CD14-positive monocyte (primary cell): ENCODE measurements around the gene TRAPPC2. TPM values are rescaled to one million over a fixed set of nuclear protein-coding genes. Genes with fewer than 3 reads are reported as not detected.

ENCODE experiments used
- DNase-seq, 3 donors: peaks; one replicate each; pipeline ENCODE4 v3.0.0-alpha.2; 2011 to 2022
- H2AFZ ChIP-seq: 2 replicates; pipeline ENCODE4 v1.6.0; 2012; ENCODE audit warnings: mild to moderate bottlenecking, low read depth, low read length, inconsistent platforms; ENCODE audit not compliant: insufficient read depth, poor library complexity, severe bottlenecking
- H3K27ac ChIP-seq, 2 donors: 1 replicate in 1 of 2; 2 replicates in 1 of 2; pipeline ENCODE4 v1.5.1; 2012 to 2013; ENCODE audit warnings: low read length in 2 of 2, control low read depth in 1 of 2, inconsistent platforms in 1 of 2, low read depth in 1 of 2, mild to moderate bottlenecking in 1 of 2
- H3K27me3 ChIP-seq, 2 donors: one replicate each; pipeline versions ENCODE4 v1.6.0 to v1.6.1; 2011 to 2013; ENCODE audit warnings: low read length in 2 of 2; ENCODE audit not compliant: control insufficient read depth in 2 of 2, insufficient read depth in 2 of 2
- H3K36me3 ChIP-seq, 2 donors: replicated peaks in 1 of 2; 1 replicate in 1 of 2; 2 replicates in 1 of 2; pipeline versions ENCODE4 v1.5.1 to v1.6.1; 2012 to 2013; ENCODE audit warnings: low read length in 2 of 2, control low read depth in 1 of 2, inconsistent platforms in 1 of 2, mild to moderate bottlenecking in 1 of 2; ENCODE audit not compliant: insufficient read depth in 2 of 2, control insufficient read depth in 1 of 2
- H3K4me1 ChIP-seq, 2 donors: 1 replicate in 1 of 2; 2 replicates in 1 of 2; pipeline versions ENCODE4 v1.5.1 to v1.6.1; 2012 to 2013; ENCODE audit warnings: low read length in 2 of 2, control low read depth in 1 of 2, inconsistent platforms in 1 of 2, mild to moderate bottlenecking in 1 of 2, moderate library complexity in 1 of 2; ENCODE audit not compliant: insufficient read depth in 2 of 2, control insufficient read depth in 1 of 2
- H3K4me2 ChIP-seq: replicated peaks from 2 replicates; pipeline ENCODE3; 2012; ENCODE audit warnings: low read length, moderate library complexity, mild to moderate bottlenecking; ENCODE audit not compliant: poor library complexity, severe bottlenecking; ENCODE audit errors: extremely low read depth
- H3K4me3 ChIP-seq, 3 experiments: fragments of 200-600 bp in 1 of 3; sonication (generic) in 1 of 3; replicated peaks in 1 of 3; 1 replicate in 2 of 3; 2 replicates in 1 of 3; pipeline ENCODE4 v1.5.1; 2011 to 2013; ENCODE audit warnings: low read length in 3 of 3, mild to moderate bottlenecking in 3 of 3, control low read depth in 2 of 3, low read depth in 2 of 3, inconsistent platforms in 1 of 3, moderate library complexity in 1 of 3
- H3K79me2 ChIP-seq: 2 replicates; pipeline ENCODE4 v1.6.0; 2012; ENCODE audit warnings: mild to moderate bottlenecking, control low read depth, inconsistent platforms, low read length, moderate library complexity; ENCODE audit not compliant: insufficient read depth
- H3K9ac ChIP-seq: 2 replicates; pipeline ENCODE4 v1.6.0; 2017; ENCODE audit warnings: low read length, mild to moderate bottlenecking; ENCODE audit not compliant: insufficient read depth, poor library complexity, severe bottlenecking
- H3K9me3 ChIP-seq, 2 donors: replicated peaks in 1 of 2; 1 replicate in 1 of 2; 2 replicates in 1 of 2; pipeline versions ENCODE4 v1.5.1 to v1.6.1; 2012 to 2013; ENCODE audit warnings: low read length in 2 of 2, control low read depth in 1 of 2; ENCODE audit not compliant: control insufficient read depth in 1 of 2, insufficient read depth in 1 of 2
- H4K20me1 ChIP-seq: 2 replicates; pipeline ENCODE4 v1.6.0; 2012; ENCODE audit warnings: mild to moderate bottlenecking, low read length, control low read depth, moderate library complexity; ENCODE audit not compliant: insufficient read depth
- H3K27ac Mint-ChIP-seq, 7 donors: one replicate each; pipeline ENCODE4 v1.8.0; 2020; ENCODE audit warnings: mild to moderate bottlenecking in 7 of 7, mixed read lengths in 7 of 7, moderate library complexity in 6 of 7, inconsistent platforms in 2 of 7
- H3K27me3 Mint-ChIP-seq, 3 donors: one replicate each; pipeline ENCODE4 v1.8.0; 2021 to 2022; ENCODE audit warnings: low read depth in 3 of 3, mild to moderate bottlenecking in 3 of 3, mixed read lengths in 3 of 3, moderate library complexity in 3 of 3, inconsistent platforms in 1 of 3
- H3K36me3 Mint-ChIP-seq, 2 donors: one replicate each; pipeline ENCODE4 v1.8.0; 2020; ENCODE audit warnings: mixed read lengths in 2 of 2, inconsistent platforms in 1 of 2, mild to moderate bottlenecking in 1 of 2
- H3K4me1 Mint-ChIP-seq: one replicate; pipeline ENCODE4 v1.8.0; 2020; ENCODE audit warnings: mild to moderate bottlenecking, mixed read lengths
- H3K4me3 Mint-ChIP-seq, 2 donors: one replicate each; pipeline ENCODE4 v1.8.0; 2020; ENCODE audit warnings: mild to moderate bottlenecking in 2 of 2, mixed read lengths in 2 of 2, moderate library complexity in 1 of 2
- H3K9me3 Mint-ChIP-seq, 7 donors: one replicate each; pipeline ENCODE4 v1.8.0; 2020 to 2022; ENCODE audit warnings: mixed read lengths in 7 of 7, mild to moderate bottlenecking in 6 of 7, moderate library complexity in 6 of 7, inconsistent platforms in 2 of 7
- CTCF ChIP-seq: fragments of 200-600 bp; IDR thresholded peaks from one replicate; pipeline ENCODE4 v1.8.0; 2022; ENCODE audit warnings: antibody characterized with exemption, mild to moderate bottlenecking
- WGBS: methylation state at CpG from one replicate; pipeline ENCODE4 v1.1.5; 2013; ENCODE audit warnings: missing lambda C conversion rate; ENCODE audit not compliant: insufficient coverage; 5-methylcytosine and 5-hydroxymethylcytosine counted together
- intact Hi-C, 2 donors: fragments of 100-400 bp; cut with micrococcal nuclease; formaldehyde crosslinking; loops; one replicate each; pipeline versions ENCODE4 v1.15.0 to v1.15.1; 2023
- polyA plus RNA-seq, 3 donors: library from polyadenylated mRNA; depleted of rRNA in 1 of 3; unstranded in 2 of 3; stranded (reverse) in 1 of 3; fragments of 300-500 nt in 2 of 3; fragments of >200 nt in 1 of 3; fragmentation: Illumina TruSeq in 2 of 3; gene quantifications; 1 replicate in 2 of 3; 2 replicates in 1 of 3; pipeline ENCODE4 v1.2.3, GENCODE V29; 2012 to 2021

Gene TRAPPC2
- polyA plus RNA-seq, 3 donors = 10.6 to 18.3 (median 12.2) TPM

- TF ChIP-seq CTCF = no peak
These were observed 65.1 kb downstream of the TRAPPC2 start for GRCh38 chrX:13669246-13669737.

GRCh38 chrX:13667919-13668318 is 66.5 kb downstream of the TRAPPC2 start:
- no peak overlapping the region for H2AFZ ChIP-seq
- no peak for DNase-seq
- peaks cover 37 to 43% of the 10 kb centered on the region in 2 donors for H3K4me1 ChIP-seq
- H3K9ac ChIP-seq = no peak overlapping the region
- peak overlapping the region in 1 of 7 donors; percentile 31 for H3K27ac Mint-ChIP-seq
- H3K27me3 ChIP-seq = peaks cover 0 to 2% of the 10 kb centered on the region in 2 donors
- H3K27me3 Mint-ChIP-seq = peaks cover 0 to 13% (median 0%) of the 10 kb centered on the region in 3 donors
- peaks cover 44% of the 10 kb centered on the region for H3K4me1 Mint-ChIP-seq
- H3K4me3 Mint-ChIP-seq = no peak overlapping the region
- H4K20me1 ChIP-seq = no peaks in the 10 kb centered on the region
- H3K36me3 Mint-ChIP-seq = peaks cover 4 to 7% of the 10 kb centered on the region in 2 donors
- intact Hi-C loops = no loop called here
- H3K79me2 ChIP-seq = peaks cover 3% of the 10 kb centered on the region
- TF ChIP-seq CTCF = no peak
- H3K9me3 ChIP-seq = no peaks in the 10 kb centered on the region
- H3K4me2 ChIP-seq = no peak overlapping the region
- no peak overlapping the region for H3K27ac ChIP-seq
- no peak overlapping the region for H3K4me3 ChIP-seq
- H3K9me3 Mint-ChIP-seq = peaks cover 0 to 3% (median 0%) of the 10 kb centered on the region in 7 donors
- no peaks in the 10 kb centered on the region for H3K36me3 ChIP-seq

More at GRCh38 chrX:13669246-13669737, 65.1 kb downstream of the TRAPPC2 start:
- Mint-ChIP-seq H3K27ac (peak overlapping the region; percentile 49 to 79 (median 71)), H3K4me1 (peaks cover 31% of the 10 kb centered on the region), H3K4me3 (peak overlapping the region; percentile 12 to 60), H3K36me3 (peaks cover 4 to 7% of the 10 kb centered on the region in 2 donors), H3K27me3 (peaks cover 0 to 11% (median 3%) of the 10 kb centered on the region in 3 donors), H3K9me3 (peaks cover 0 to 4% (median 2%) of the 10 kb centered on the region in 7 donors)
- H3K27ac ChIP-seq = peak overlapping the region in 1 of 2 donors; percentile 67
- no peak overlapping the region for H3K4me3 ChIP-seq
- no peaks in the 10 kb centered on the region for H4K20me1 ChIP-seq
- peak; percentile 73 to 94 (median 73) for DNase-seq
- 0% methylated on average over 1 of the region's 9 CpGs for WGBS
- no peak overlapping the region for H3K9ac ChIP-seq
- H3K9me3 ChIP-seq = no peaks in the 10 kb centered on the region
- H2AFZ ChIP-seq = no peak overlapping the region
- H3K36me3 ChIP-seq = no peaks in the 10 kb centered on the region
- no peaks in the 10 kb centered on the region for H3K79me2 ChIP-seq
- H3K27me3 ChIP-seq = no peaks in the 10 kb centered on the region
- H3K4me1 ChIP-seq = peaks cover 23 to 29% of the 10 kb centered on the region in 2 donors
- H3K4me2 ChIP-seq = peak overlapping the region; percentile 5
- intact Hi-C loops = no loop called here
